ENCODE data around the gene PSMG3.

The PSMG3 gene

GRCh38 chr7:1604383-1604782 lies 34.6 kb upstream of the PSMG3 start:
- no peaks in the 10 kb centered on the region for H3K4me1 ChIP-seq (ENCODE audit: control insufficient read depth, insufficient read depth, low read length)
- H3K9me3 ChIP-seq (ENCODE audit: control insufficient read depth, insufficient read depth, low read length), result no peaks in the 10 kb centered on the region
- no peak overlapping the region for H3K9ac ChIP-seq (ENCODE audit: low read depth, low read length)
- no peak overlapping the region for H3K4me3 ChIP-seq (ENCODE audit: low read depth, low read length)
- H3K27me3 ChIP-seq (ENCODE audit: control insufficient read depth, insufficient read depth, low read length), result no peaks in the 10 kb centered on the region
- H3K36me3 ChIP-seq (ENCODE audit: control insufficient read depth, insufficient read depth, low read length), result no peaks in the 10 kb centered on the region

GRCh38 chr7:1603346-1604225 lies 33.8 kb upstream of the PSMG3 start:
- H3K27me3 ChIP-seq (ENCODE audit: control insufficient read depth, insufficient read depth, low read length), result no peaks in the 10 kb centered on the region
- no peaks in the 10 kb centered on the region for H3K4me1 ChIP-seq (ENCODE audit: control insufficient read depth, insufficient read depth, low read length)
- no peaks in the 10 kb centered on the region for H3K36me3 ChIP-seq (ENCODE audit: control insufficient read depth, insufficient read depth, low read length)
- no peak overlapping the region for H3K4me3 ChIP-seq (ENCODE audit: low read depth, low read length)
- no peak overlapping the region for H3K9ac ChIP-seq (ENCODE audit: low read depth, low read length)
- H3K9me3 ChIP-seq (ENCODE audit: control insufficient read depth, insufficient read depth, low read length), result no peaks in the 10 kb centered on the region

- Histone ChIP-seq H3K4me3 (ENCODE audit: low read depth, low read length) (no peak overlapping the region), H3K27me3 (ENCODE audit: control insufficient read depth, insufficient read depth, low read length) (no peaks in the 10 kb centered on the region), H3K9me3 (ENCODE audit: control insufficient read depth, insufficient read depth, low read length) (no peaks in the 10 kb centered on the region), H3K4me1 (ENCODE audit: control insufficient read depth, insufficient read depth, low read length) (no peaks in the 10 kb centered on the region), H3K9ac (ENCODE audit: low read depth, low read length) (no peak overlapping the region), H3K36me3 (ENCODE audit: control insufficient read depth, insufficient read depth, low read length) (no peaks in the 10 kb centered on the region)
These were observed 32.6 kb upstream of the PSMG3 start for GRCh38 chr7:1602386-1602785.

GRCh38 chr7:1601956-1602355 lies 32.1 kb upstream of the PSMG3 start:
- Histone ChIP-seq H3K9me3 (ENCODE audit: control insufficient read depth, insufficient read depth, low read length) (no peaks in the 10 kb centered on the region), H3K36me3 (ENCODE audit: control insufficient read depth, insufficient read depth, low read length) (no peaks in the 10 kb centered on the region), H3K9ac (ENCODE audit: low read depth, low read length) (no peak overlapping the region), H3K4me3 (ENCODE audit: low read depth, low read length) (no peak overlapping the region), H3K4me1 (ENCODE audit: control insufficient read depth, insufficient read depth, low read length) (no peaks in the 10 kb centered on the region), H3K27me3 (ENCODE audit: control insufficient read depth, insufficient read depth, low read length) (no peaks in the 10 kb centered on the region)

GRCh38 chr7:1599640-1600395 lies 30.0 kb upstream of the PSMG3 start:
- no peak overlapping the region for H3K9ac ChIP-seq (ENCODE audit: low read depth, low read length)
- H3K36me3 ChIP-seq (ENCODE audit: control insufficient read depth, insufficient read depth, low read length), result no peaks in the 10 kb centered on the region
- no peaks in the 10 kb centered on the region for H3K9me3 ChIP-seq (ENCODE audit: control insufficient read depth, insufficient read depth, low read length)
- no peaks in the 10 kb centered on the region for H3K4me1 ChIP-seq (ENCODE audit: control insufficient read depth, insufficient read depth, low read length)
- H3K4me3 ChIP-seq (ENCODE audit: low read depth, low read length), result no peak overlapping the region
- no peaks in the 10 kb centered on the region for H3K27me3 ChIP-seq (ENCODE audit: control insufficient read depth, insufficient read depth, low read length)

GRCh38 chr7:1598961-1599639 lies 29.3 kb upstream of the PSMG3 start:
- Histone ChIP-seq H3K9me3 (ENCODE audit: control insufficient read depth, insufficient read depth, low read length) (no peaks in the 10 kb centered on the region), H3K27me3 (ENCODE audit: control insufficient read depth, insufficient read depth, low read length) (no peaks in the 10 kb centered on the region), H3K9ac (ENCODE audit: low read depth, low read length) (no peak overlapping the region), H3K4me1 (ENCODE audit: control insufficient read depth, insufficient read depth, low read length) (no peaks in the 10 kb centered on the region), H3K36me3 (ENCODE audit: control insufficient read depth, insufficient read depth, low read length) (no peaks in the 10 kb centered on the region), H3K4me3 (ENCODE audit: low read depth, low read length) (no peak overlapping the region)

GRCh38 chr7:1598286-1598685 lies 28.5 kb upstream of the PSMG3 start:
- H3K9me3 ChIP-seq (ENCODE audit: control insufficient read depth, insufficient read depth, low read length), result no peaks in the 10 kb centered on the region
- H3K9ac ChIP-seq (ENCODE audit: low read depth, low read length), result no peak overlapping the region
- H3K4me1 ChIP-seq (ENCODE audit: control insufficient read depth, insufficient read depth, low read length), result no peaks in the 10 kb centered on the region
- H3K4me3 ChIP-seq (ENCODE audit: low read depth, low read length), result no peak overlapping the region
- H3K27me3 ChIP-seq (ENCODE audit: control insufficient read depth, insufficient read depth, low read length), result no peaks in the 10 kb centered on the region
- no peaks in the 10 kb centered on the region for H3K36me3 ChIP-seq (ENCODE audit: control insufficient read depth, insufficient read depth, low read length)

GRCh38 chr7:1597791-1598190 lies 28.0 kb upstream of the PSMG3 start:
- no peaks in the 10 kb centered on the region for H3K36me3 ChIP-seq (ENCODE audit: control insufficient read depth, insufficient read depth, low read length)
- H3K4me3 ChIP-seq (ENCODE audit: low read depth, low read length), result no peak overlapping the region
- no peaks in the 10 kb centered on the region for H3K27me3 ChIP-seq (ENCODE audit: control insufficient read depth, insufficient read depth, low read length)
- H3K9ac ChIP-seq (ENCODE audit: low read depth, low read length), result no peak overlapping the region
- H3K4me1 ChIP-seq (ENCODE audit: control insufficient read depth, insufficient read depth, low read length), result no peaks in the 10 kb centered on the region
- no peaks in the 10 kb centered on the region for H3K9me3 ChIP-seq (ENCODE audit: control insufficient read depth, insufficient read depth, low read length)

GRCh38 chr7:1597066-1597760 lies 27.4 kb upstream of the PSMG3 start:
- H3K36me3 ChIP-seq (ENCODE audit: control insufficient read depth, insufficient read depth, low read length), result no peaks in the 10 kb centered on the region
- H3K4me3 ChIP-seq (ENCODE audit: low read depth, low read length), result no peak overlapping the region
- H3K27me3 ChIP-seq (ENCODE audit: control insufficient read depth, insufficient read depth, low read length), result no peaks in the 10 kb centered on the region
- no peaks in the 10 kb centered on the region for H3K4me1 ChIP-seq (ENCODE audit: control insufficient read depth, insufficient read depth, low read length)
- H3K9ac ChIP-seq (ENCODE audit: low read depth, low read length), result no peak overlapping the region
- no peaks in the 10 kb centered on the region for H3K9me3 ChIP-seq (ENCODE audit: control insufficient read depth, insufficient read depth, low read length)

- Histone ChIP-seq H3K4me1 (ENCODE audit: control insufficient read depth, insufficient read depth, low read length) (no peaks in the 10 kb centered on the region), H3K27me3 (ENCODE audit: control insufficient read depth, insufficient read depth, low read length) (no peaks in the 10 kb centered on the region), H3K4me3 (ENCODE audit: low read depth, low read length) (no peak overlapping the region), H3K36me3 (ENCODE audit: control insufficient read depth, insufficient read depth, low read length) (no peaks in the 10 kb centered on the region), H3K9me3 (ENCODE audit: control insufficient read depth, insufficient read depth, low read length) (no peaks in the 10 kb centered on the region), H3K9ac (ENCODE audit: low read depth, low read length) (no peak overlapping the region)
These were observed 26.6 kb upstream of the PSMG3 start for GRCh38 chr7:1596181-1597043.

- Histone ChIP-seq H3K36me3 (ENCODE audit: control insufficient read depth, insufficient read depth, low read length) (no peaks in the 10 kb centered on the region), H3K4me1 (ENCODE audit: control insufficient read depth, insufficient read depth, low read length) (no peaks in the 10 kb centered on the region), H3K4me3 (ENCODE audit: low read depth, low read length) (no peak overlapping the region), H3K9ac (ENCODE audit: low read depth, low read length) (no peak overlapping the region), H3K27me3 (ENCODE audit: control insufficient read depth, insufficient read depth, low read length) (no peaks in the 10 kb centered on the region), H3K9me3 (ENCODE audit: control insufficient read depth, insufficient read depth, low read length) (no peaks in the 10 kb centered on the region)
These were observed 25.8 kb upstream of the PSMG3 start for GRCh38 chr7:1595636-1596035.
